ENCODE data around the gene FAM13A.

The FAM13A gene

DNA sequence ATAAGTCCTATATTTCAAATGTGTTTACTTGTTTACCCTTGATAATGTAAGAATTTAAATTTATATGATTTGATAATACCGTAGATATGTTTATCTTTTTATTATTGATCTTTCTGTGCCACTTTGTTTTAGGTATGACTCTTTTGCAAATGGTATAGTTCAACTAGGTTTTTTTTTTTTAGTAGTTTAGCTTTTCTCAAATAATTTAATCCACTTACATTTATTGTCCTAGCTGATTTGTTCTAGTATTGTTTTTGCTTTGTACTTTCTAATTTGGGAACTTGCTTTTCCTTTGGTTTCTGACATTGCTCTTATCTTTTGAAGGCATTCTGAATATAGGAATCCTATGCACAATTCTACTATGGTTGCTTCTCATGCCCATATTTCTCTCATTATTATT, 260.4 kb downstream of the FAM13A start:
- no peak overlapping the region for H3K4me3 ChIP-seq (ENCODE audit: low read depth, low read length)
- in situ Hi-C loops (cut with HindIII; ENCODE audit: low sequenced_read_pairs), result no loop called here
- no peak for DNase-seq (ENCODE audit: low read depth)
- TF ChIP-seq, protein P1, sequence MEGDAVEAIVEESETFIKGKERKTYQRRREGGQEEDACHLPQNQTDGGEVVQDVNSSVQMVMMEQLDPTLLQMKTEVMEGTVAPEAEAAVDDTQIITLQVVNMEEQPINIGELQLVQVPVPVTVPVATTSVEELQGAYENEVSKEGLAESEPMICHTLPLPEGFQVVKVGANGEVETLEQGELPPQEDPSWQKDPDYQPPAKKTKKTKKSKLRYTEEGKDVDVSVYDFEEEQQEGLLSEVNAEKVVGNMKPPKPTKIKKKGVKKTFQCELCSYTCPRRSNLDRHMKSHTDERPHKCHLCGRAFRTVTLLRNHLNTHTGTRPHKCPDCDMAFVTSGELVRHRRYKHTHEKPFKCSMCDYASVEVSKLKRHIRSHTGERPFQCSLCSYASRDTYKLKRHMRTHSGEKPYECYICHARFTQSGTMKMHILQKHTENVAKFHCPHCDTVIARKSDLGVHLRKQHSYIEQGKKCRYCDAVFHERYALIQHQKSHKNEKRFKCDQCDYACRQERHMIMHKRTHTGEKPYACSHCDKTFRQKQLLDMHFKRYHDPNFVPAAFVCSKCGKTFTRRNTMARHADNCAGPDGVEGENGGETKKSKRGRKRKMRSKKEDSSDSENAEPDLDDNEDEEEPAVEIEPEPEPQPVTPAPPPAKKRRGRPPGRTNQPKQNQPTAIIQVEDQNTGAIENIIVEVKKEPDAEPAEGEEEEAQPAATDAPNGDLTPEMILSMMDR (IDR thresholded peaks at IDR 0.05; ENCODE audit: low read depth, low read length, missing control alignments), result no peak

DNA sequence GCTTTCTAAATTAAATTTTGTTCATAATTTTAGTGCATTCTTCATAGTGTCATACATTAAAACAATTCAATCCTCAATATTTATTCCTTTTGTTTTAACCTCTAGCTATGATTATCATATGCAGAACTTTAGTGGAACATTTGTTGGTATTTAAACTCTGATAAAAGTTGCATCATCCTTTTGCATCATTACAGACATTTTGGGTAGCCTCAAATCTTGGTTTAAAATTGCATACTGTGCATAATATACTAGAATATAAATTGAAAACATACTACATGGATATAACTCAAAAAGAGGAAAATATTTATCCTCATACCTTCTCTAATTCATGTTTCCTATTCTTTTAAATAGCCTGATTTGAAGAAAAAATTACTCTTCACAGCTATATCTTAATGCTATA, 262.0 kb downstream of the FAM13A start:
- TF ChIP-seq, protein P1 (IDR thresholded peaks at IDR 0.05; ENCODE audit: low read depth, low read length, missing control alignments), result no peak
- DNase-seq (ENCODE audit: low read depth), result no peak
- H3K4me3 ChIP-seq (ENCODE audit: low read depth, low read length), result no peak overlapping the region
- in situ Hi-C loops (cut with HindIII; ENCODE audit: low sequenced_read_pairs), result no loop called here

DNA sequence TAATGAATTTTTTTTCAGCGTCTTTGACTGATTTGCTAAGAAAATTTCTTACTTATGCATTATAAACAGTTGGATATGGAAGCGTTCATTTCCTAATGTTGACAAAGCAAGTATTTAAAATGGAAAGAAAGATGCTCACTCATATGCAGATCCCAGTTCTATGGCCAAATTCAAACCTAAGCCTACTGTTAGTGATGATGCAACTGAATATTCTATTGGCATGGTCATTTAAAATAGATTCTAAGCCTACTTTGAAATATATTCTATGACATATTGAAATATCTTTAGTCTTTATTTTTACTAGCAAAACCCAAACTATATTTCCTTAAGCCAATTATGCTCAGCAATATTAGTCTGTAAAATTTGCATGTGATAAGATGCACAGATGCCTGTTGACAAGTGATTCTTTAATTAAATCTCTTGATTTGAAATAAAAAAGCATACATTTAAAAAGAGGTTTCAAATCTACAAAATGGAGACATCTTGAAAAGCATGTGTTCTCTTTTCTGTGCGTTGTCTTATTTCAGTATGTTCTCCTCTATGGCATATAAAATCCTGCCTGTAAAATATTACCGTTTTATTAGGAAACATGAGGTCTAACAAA, 262.8 kb downstream of the FAM13A start:
- TF ChIP-seq, protein P1 (IDR thresholded peaks at IDR 0.05; ENCODE audit: low read depth, low read length, missing control alignments), result no peak
- no peak overlapping the region for H3K4me3 ChIP-seq (ENCODE audit: low read depth, low read length)
- no peak for DNase-seq (ENCODE audit: low read depth)
- in situ Hi-C loops (cut with HindIII; ENCODE audit: low sequenced_read_pairs), result no loop called here

DNA sequence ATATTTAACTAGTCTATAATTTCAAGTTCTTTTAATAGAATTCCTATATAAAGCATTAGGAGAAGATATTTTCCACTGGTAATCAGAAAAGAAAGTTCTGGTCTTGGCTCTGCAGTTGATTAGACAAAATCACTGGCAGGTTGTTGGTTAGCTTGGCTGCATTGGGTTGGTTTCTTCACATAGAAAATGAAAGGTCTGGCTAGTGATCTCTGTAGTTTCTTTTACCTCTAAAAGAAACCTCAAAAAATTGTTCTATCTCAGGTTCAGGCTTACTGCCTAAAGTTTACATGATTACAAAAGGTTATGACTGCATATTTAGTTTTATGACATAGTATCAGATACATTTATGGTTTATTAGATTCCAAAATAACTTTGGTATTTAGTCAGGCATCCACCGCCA, 263.5 kb downstream of the FAM13A start:
- in situ Hi-C loops (cut with HindIII; ENCODE audit: low sequenced_read_pairs), result no loop called here
- TF ChIP-seq, protein P1 (IDR thresholded peaks at IDR 0.05; ENCODE audit: low read depth, low read length, missing control alignments), result no peak
- no peak overlapping the region for H3K4me3 ChIP-seq (ENCODE audit: low read depth, low read length)
- DNase-seq (ENCODE audit: low read depth), result no peak

DNA sequence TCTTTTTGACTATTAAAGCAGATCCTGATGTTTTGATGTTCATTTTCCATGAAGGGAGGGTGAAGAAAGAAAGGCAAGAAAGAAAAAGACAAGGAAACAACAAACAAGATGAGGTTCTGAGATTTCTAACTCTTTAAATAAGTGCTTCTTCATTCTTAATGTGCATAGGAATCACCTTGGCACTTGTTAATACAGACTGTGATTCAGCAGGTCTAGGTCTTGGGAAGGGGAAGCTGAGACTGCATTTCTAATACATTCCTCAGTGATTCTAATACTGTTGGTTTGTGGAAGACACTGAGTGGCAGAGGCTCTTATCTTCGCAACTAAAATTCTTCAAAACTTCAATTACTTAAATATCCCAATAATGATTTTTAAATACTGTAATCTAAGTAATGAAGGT, 264.2 kb downstream of the FAM13A start:
- in situ Hi-C loops (cut with HindIII; ENCODE audit: low sequenced_read_pairs), result no loop called here
- no peak overlapping the region for H3K4me3 ChIP-seq (ENCODE audit: low read depth, low read length)
- TF ChIP-seq, protein P1 (IDR thresholded peaks at IDR 0.05; ENCODE audit: low read depth, low read length, missing control alignments), result no peak
- DNase-seq (ENCODE audit: low read depth), result no peak

DNA sequence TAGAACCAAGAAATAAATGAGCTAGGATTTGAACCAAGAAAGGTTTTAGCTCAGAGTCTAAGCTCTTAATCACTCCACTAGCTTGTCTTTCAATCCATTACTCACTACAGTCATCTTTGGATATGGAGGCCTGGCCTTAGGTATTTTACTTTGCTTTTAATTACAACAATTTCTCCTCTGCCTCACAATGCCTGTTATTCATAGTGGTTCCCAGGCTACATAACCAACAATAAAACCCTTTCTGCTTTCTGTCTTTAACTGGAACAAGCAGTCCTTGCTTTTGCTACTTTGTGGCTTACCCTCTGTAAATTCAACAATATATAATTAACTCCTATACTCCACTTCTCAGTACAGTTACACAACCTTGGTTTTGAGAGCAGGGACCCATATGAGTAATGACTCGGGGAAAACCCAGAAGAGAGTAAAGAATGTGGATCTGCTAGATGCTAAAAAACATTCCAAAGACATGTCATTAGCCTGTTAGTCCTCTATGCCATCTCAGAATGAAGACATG, 264.7 kb downstream of the FAM13A start:
- no peak overlapping the region for H3K4me3 ChIP-seq (ENCODE audit: low read depth, low read length)
- DNase-seq (ENCODE audit: low read depth), result no peak
- TF ChIP-seq, protein P1 (IDR thresholded peaks at IDR 0.05; ENCODE audit: low read depth, low read length, missing control alignments), result no peak
- in situ Hi-C loops (cut with HindIII; ENCODE audit: low sequenced_read_pairs), result no loop called here

All from astrocyte of the cerebellum (primary cell).